Islet precursor cell (in vitro differentiated cells): ENCODE results near the gene BMF.
"Not testable (repeated sequence)": the region's sequence is repeated elsewhere in the genome, so short reads cannot be mapped to it uniquely, and the experiment has no call there.

Experiments
- DNase-seq: peaks from one replicate; pipeline ENCODE4 v3.0.0-alpha.2; 2018

BMF gene, protein sequence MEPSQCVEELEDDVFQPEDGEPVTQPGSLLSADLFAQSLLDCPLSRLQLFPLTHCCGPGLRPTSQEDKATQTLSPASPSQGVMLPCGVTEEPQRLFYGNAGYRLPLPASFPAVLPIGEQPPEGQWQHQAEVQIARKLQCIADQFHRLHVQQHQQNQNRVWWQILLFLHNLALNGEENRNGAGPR

DNA sequence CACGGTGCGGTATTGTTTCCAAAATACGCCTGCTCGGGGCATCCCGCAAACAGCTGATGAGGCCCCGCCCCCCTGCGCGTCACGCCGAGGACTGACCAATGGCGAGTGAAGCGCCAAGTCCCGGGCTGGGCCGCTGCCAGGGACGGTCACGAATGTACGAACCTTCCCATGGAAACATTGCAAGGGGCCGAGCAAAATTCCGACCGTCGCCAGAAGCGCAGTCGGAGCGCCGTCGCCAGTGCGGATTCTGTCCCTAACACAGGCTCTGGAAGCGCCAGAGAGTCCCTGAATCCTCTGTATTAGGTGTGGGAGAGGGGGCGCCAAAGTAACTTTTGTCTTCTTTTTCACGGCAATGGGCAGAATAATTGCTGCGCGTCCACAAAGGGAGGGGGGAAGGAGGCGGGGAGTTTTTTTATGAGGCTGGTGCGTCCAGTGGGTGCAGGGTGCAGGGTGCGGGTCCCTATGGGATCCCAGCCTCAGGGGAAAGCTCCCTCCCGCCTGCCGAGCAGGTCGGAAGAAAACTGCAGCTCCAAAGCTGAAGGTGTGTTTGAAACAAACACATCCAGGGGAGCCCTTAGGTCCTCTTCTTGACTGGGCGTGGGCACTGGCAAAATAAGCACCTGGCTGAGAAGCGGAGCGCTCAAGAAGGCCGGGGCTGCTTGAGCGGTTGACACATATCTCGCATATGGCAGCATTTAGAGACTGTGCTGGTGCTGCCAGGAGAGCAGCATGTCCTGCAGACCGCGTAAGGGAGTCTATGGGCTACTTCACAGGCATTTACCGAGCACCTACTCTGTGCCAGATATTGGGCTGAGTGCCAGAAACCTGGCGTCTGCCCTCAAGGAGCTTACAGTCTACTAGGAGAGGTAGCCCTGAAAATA, at the start of gene BMF:
TSS of gene BMF (minus strand) at position 25 of the 881 bp plus-strand sequence. CDS start 2,793 bp downstream, outside the sequence.
- peak; percentile 99 for DNase-seq

DNA sequence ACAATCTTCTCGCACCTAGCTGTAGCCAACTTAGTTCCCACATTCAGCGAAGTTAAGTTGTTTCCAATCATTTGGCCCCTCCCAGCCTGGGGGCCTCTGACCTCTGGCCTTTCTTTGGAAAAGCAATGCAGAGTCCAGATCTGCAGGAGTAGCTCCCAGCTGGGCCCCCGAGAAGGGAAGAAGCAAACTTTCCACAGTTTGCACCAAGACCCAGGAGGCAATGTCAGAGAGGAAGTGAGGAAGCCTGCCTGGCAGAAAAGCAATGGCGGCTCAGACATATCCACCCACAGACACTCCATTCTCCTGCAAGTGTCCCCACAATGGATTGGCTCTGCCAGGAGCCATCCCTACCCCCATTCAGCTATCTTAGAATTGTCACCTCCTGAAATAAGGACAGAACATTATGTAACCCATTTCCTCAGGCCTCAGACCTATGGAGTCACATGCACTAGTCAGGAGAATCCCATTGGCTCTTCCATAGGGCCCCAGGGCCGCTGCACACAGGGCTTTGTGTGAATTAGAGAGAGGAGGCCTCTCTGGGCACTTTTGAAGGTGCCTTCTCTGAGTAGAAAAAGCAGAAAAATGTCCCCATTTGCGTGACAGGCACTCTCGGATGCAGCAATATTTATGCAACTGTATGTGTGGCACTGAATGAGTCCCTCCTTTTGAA, 49.2 kb upstream of the BMF start:
- DNase-seq = no peak

DNA sequence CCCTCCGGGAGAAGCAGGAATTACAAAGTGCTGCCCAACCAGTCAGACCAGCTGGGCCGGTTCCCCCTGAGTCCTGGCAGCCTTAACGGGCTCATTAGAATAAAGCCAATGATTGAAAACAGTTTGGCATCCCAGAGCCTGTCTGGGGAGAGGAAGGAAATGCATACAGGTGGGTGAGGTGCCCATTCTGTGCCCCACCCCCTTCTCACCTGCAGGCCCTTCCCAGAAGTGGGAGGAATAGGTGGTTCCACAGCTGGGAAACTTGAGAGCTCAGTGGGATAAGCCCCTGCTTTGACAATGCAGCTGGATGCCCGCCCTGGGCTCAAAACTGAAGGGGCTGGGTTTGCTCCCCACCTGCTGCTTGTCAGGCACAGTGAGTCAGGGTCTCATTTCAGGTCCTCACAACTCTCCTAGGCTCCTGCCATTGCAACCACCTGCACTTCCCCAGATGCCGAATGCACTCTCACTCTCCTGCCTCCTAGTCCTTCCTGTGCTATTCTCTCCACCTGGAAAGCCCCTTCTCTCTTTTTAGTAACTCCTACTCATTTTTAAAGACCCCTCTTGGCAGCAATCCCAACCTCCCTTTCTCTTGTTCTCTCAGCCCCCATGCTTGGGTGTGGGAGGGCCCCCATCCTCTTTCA, 46.7 kb upstream of the BMF start:
- peak; percentile 81 for DNase-seq

DNA sequence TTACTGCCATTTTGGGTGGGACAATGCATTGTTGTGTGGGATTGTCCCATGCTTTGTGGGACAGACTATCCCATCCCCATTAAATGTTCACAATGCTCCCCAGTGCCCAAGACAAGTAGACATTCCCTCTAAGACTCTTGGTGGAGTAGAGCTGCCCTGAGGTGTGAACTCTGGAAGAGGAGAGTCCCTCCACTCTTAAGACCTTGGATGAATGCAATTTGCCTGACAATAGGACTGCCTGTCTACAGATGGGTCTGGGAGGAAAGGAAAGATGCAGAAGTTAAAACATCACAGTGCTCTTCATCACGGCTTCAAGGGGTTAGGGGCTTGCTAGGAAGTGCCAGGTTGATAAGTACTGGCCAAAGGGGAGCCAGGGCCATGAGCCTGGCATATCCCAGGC, 46.1 kb upstream of the BMF start:
- not testable (repeated sequence) for DNase-seq

DNA sequence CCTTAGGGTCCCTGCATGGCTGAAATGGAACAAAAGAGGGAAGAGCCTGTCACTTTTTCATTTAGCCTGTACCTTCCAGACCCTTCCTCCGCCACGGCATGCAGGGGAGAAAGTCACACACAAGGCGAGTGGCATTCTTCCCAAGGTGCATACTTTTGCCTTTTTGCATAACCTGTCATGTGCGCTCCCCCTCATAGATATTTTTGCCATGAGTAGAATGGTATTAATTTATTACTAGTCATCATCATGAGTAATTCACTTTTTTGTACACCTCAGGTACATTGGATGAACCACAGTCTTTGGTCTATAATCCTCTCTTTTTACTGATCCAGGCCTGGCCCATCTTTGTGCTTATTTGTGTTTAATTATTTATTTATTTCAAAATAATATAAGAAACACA, 43.3 kb upstream of the BMF start:
- no peak for DNase-seq

DNA sequence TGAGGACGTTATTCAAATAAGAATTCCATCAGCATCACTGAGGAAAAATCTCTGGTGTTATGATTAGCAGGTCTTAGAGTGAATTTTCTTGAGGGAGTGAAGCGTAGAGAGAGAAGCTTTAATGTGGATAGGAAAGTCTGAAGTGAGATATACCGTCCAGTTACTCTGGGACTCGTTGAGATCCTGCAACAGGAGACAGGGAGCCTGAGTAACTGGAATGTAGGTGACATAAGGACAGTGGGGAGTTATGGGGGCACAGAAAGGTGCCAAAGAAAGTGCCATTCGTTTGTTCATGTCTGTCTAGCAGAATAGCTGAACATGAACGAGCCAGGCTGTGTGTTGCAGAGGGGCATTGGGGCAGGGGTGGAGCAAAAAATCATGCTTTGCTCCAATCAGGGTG, 42.8 kb upstream of the BMF start:
- DNase-seq = no peak

DNA sequence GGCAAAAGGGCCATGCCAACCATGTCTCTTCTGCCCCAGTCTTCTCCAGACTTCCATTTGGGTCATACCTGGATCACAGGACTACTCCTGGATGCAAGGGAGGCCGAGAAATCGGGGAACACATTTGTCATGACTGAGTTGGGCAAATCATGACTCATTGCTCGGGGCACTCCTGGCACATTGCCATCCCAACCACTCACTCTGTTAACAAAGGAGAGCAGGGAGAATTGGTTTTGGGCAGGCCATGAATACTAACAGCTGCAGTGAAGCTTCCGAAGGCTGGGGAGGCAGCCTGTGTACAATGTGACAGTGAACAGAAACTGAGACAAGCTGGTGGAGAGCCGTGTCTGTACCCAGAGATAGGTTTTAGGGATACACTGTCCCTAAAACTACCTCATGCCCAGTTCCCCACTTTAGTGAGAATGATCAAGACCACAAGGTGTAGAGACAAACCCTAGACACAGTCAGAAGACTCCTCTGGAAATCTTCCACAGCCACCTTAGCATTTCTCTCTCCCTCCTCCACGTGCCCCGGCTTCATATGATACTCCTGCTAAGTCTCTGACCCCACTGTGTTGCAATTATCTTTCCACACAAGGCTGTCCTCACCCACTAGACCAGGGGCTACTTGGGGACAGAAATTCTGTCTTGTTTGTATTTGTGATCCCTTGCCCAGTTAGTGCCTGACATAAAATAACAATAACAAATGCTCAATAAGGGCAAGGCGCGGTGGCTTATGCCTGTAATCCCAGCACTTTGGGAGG, 41.7 kb upstream of the BMF start:
- DNase-seq = peak; percentile 32

DNA sequence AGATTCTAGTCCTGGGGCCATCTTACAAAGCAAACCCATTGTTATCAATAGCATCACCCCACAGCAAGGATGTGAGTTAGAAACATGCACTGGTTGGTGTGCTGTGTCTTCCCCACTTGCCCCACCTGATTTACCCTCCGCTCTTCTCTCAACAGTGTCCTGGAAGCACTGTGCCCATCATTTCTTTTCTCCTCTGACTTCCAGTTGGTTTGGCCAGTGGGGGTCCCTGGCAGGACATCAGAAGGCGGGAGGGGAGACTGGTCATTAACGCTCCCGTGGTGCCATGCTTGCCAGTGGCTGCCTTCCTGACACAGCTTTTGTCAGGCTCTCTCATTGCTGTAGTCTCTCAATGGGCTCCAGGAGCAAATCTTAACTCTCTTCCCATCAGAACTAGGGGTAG, 40.7 kb upstream of the BMF start:
- no peak for DNase-seq

DNA sequence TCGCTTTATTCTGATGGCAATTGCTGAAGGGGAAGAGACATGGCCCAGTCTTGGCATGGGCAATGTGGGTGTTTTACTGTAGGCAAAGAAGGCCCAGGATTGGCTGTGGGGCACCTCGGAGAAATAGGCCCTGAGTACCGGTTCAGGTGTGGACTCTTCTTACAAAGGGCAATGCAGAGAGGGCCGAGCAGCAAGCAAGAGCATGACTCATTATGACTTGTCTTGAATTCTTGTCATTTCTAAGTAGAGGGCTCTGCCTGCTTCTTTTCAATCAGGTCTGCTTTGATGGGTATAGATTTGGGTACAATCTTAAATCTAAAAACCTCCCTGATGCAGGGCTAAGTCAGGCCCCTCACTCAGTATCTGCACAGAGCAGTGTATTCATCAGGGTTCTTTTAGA, 37.4 kb upstream of the BMF start:
- DNase-seq = peak; percentile 69

DNA sequence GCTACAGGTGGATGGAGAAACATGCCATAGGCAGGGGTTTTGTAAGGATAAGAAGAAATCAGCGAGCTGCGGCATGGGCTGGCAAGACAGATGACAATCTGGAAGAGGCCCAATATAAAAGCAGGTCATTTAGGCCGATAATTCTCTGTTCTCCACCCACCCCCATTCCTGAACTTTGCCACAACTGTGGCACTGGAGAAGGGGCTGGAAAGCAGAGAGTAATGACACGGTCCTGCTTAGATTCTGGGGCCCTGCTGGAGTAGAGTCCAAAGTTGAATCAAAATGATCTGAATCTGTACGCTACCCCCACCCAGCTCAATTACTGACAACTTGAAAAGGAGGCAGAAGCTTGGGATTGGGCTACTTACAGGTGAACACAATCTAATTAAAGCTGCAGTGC, 33.7 kb upstream of the BMF start:
- peak; percentile 37 for DNase-seq

DNA sequence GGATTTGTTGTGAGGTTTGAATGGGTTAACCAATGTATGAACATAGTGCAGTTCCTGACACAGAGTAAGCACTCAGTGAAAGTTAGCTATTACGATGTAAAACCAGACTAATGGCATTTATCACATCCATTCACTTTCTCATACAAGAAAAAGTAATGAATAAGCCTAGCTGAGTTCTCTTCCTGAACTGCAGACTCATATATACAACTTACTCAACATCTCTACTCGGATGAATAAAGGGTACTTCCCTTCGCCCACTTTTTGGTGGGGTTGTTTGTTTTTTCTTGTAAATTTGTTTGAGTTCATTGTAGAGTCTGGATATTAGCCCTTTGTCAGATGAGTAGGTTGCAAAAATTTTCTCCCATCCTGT, 29.5 kb upstream of the BMF start:
- DNase-seq = not testable (repeated sequence)

DNA sequence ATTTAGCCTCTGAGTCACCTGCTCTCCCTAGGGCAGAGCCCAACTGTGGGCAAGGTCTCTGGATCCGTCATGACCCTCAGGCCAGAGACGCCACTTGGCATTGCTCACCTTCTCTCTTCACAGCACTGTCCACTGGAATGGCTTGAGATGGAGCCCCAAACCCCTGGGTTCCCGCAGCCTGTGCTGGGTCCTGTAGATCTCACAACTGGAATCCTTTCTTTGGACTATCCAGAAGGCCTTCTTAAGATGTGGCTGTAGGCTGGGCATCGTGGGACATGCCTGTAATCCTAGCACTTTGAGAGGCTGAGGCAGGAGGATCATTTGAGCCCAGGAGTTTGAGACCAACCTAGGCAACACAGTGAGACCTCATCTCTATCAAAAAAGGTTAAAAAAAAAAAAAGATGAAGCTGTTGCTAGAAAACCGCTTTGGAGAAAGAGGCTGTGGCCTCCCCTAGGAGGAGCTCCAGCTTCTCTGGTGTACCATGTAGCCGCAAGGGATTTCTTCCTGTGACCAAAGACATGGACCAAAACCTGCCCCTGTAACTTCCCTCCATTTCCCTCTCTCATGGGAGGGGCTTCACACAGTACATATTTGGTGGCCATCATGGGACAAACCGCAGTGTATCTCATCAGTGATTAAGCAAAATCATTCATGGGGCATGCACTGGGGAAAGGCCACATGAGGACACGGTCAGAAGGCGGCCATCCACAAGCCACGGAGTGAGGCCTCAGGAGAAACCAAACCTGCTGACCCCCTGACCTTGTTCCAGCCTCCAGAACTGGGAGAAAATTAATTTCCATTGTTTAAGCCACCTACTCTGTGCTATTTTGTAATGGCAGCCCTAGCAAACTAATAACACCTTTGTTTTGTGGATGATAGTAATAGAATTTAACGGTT, 28.9 kb upstream of the BMF start:
- DNase-seq = no peak

DNA sequence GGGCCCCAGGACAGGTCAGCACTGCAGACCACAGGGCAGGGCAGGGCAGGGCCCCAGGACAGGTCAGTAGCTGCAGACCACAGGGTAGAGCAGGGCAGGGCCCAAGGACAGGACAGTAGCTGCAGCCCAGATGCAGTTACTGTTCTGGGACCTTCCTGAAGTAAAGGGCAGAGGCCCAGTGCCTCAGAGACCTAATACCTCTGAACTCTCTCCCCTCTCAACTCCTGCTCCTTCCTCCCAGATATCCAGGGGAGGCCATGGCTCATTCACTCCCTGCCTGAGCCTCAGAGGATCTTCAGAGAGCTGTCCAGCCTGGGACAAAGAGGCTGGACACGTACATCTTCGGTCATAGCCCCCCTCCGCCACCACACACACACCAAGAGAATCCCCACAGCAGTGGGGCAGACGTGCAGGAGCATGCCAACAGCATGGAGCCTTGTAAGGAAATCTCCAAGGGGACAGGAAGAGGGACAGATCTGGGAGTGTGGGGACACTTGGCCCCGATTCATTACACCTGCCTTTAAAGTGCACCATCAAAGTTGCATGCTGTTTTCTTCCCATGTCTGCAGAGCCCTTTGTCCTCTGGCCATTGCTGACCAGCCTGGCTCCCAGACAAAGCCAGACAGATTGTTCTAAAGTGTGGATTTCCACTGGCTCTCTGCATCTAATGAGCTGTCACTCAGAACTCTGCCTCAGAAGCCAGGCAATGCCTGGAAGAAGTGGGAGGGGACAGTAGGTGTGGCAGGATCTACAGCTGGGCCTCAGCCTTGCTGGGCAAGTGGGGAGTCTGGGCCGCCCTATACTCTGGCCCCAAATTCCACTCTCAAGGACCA, 28.0 kb upstream of the BMF start:
- peak; percentile 62 for DNase-seq

DNA sequence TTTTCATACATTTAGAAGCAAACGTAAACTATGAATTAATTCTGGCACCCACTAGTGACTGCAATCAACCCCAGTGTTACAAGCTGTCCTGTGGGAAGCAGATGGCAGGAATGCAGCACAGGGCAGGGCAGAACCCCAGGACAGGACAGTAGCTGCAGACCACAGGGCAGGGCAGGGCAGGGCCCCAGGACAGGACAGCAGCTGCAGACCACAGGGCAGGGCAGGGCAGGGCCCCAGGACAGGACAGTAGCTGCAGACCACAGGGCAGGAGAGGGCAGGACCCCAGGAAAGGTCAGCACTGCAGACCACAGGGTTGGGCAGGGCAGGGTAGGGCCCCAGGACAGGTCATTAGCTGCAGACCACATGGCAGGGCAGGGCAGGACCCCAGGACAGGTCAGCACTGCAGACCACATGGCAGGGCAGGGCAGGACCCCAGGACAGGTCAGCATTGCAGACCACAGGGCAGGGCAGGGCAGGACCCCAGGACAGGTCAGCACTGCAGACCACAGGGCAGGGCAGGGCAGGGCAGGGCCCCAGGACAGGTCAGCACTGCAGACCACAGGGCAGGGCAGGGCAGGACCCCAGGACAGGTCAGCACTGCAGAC, 27.3 kb upstream of the BMF start:
- not testable (repeated sequence) for DNase-seq

DNA sequence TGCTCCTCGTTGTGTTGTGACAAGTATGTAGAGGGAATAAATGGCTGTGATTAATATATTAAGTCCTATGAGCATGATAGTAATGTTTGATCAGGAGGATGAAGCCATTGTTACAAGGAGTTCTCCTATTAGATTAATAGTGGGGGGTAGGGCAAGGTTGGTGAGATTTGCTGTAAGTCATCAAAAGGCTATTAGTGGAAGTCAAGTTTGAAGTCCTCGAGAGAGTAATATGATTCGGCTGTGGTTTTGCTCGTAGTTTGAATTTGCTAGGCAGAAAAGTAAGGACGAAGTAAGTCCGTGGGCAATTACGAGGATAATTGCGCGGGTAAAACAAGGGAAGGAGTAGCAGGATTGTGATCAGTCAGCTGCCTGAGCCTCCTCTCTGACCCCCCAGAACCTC, 26.2 kb upstream of the BMF start:
- no peak for DNase-seq

DNA sequence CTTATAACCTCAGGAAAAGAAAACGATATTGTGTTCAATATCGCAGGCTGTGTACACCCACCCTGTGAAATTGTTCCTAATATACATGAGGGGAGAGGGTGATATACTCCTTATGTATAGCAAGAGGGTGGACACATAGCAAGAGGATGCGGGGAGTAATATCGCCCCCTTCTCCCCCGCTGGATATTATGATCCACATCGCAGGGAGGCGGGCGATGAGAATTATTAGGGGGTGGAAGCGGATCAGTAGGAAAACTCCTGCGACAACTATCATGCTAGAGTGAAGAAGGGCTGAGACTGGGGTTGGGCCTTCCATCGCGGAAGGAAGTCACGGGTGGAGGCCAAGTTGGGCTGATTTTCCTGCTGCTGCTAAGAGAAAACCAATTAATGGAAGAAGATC, 24.9 kb upstream of the BMF start:
- peak; percentile 6 for DNase-seq

DNA sequence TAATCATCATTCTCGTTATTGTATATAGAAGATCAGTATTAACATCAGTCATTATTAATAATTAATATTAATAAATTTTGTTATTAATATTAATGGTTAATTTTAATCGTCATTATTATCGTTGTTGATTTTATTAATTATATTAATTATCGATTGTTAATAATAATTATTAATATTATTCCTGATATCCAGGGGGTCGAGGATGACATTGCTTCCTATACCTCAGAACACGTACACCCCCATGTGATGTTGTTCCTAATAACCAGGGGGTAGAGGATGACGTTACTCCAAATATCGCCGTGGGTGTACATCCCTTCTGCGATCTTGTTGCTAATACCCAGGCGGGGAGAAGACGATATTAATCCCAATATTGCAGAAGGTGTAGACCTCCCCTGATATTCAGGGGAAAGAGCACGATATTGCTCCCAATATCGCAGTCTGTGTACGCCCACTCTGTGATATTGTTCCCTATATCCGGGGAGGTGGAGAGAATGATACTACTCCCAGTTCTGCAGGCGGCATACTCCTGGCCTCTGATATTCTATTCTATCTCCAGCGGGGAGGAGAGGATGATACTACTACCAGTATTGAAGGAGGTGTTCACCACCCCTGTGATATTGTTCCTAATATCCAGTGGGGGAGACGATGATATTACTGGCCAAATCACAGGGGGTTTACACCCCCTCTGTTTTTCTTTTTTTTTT, 22.3 kb upstream of the BMF start:
- peak; percentile 6 for DNase-seq

DNA sequence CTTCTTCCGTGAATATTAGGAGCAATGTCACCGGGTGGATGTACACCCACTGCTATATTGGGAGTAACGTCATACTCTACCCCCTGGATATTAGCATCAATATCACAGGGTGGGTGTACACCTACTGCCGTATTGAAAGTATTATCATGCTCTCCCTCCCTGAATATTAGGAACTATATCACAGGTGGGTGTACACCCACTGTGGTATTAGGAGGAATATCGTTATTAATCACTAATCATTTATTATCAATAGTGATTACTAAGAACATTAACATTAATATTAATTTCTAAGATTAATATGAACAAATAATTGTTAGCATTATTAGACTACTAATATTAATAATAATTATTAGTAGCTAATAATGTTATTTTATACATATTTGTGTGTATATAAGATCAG, 21.4 kb upstream of the BMF start:
- DNase-seq = no peak
